GM21786 (cell line): ENCODE results near the gene MYO1A.
"Not testable (repeated sequence)": the region's sequence is repeated elsewhere in the genome, so short reads cannot be mapped to it uniquely, and the experiment has no call there.

Experiments used
- ATAC-seq: cut with Tn5 transposase; IDR thresholded peaks from one replicate; pipeline ENCODE4 v1.9.1; 2021; ENCODE audit not compliant: unreplicated experiment

The MYO1A gene

GRCh38 chr12:57048423-57049118, 1.4 kb downstream of the MYO1A start:
- ATAC-seq, result no peak

GRCh38 chr12:57047981-57048380, 1.9 kb downstream of the MYO1A start:
- ATAC-seq, result no peak

GRCh38 chr12:57046947-57047890, 2.7 kb downstream of the MYO1A start:
- no peak for ATAC-seq

- ATAC-seq, result no peak
Measured at GRCh38 chr12:57046086-57046791, 3.7 kb downstream of the MYO1A start.

GRCh38 chr12:57044889-57045288, 5.0 kb downstream of the MYO1A start:
- ATAC-seq, result no peak

GRCh38 chr12:57044468-57044867, 5.5 kb downstream of the MYO1A start:
- ATAC-seq, result no peak

- no peak for ATAC-seq
Measured at GRCh38 chr12:57042695-57043094, 7.2 kb downstream of the MYO1A start.

GRCh38 chr12:57040750-57041149, 9.2 kb downstream of the MYO1A start:
- no peak for ATAC-seq

- no peak for ATAC-seq
Measured at GRCh38 chr12:57040211-57040610, 9.7 kb downstream of the MYO1A start.

- ATAC-seq, result no peak
Measured at GRCh38 chr12:57039016-57039798, 10.7 kb downstream of the MYO1A start.

- no peak for ATAC-seq
Measured at GRCh38 chr12:57037264-57037663, 12.7 kb downstream of the MYO1A start.

GRCh38 chr12:57033431-57033830, 16.5 kb downstream of the MYO1A start:
- ATAC-seq, result no peak

- no peak for ATAC-seq
Measured at GRCh38 chr12:57031789-57032188, 18.1 kb downstream of the MYO1A start.

GRCh38 chr12:57031138-57031725, 18.7 kb downstream of the MYO1A start:
- no peak for ATAC-seq

- ATAC-seq, result no peak
Measured at GRCh38 chr12:57029457-57029856, 20.5 kb downstream of the MYO1A start.

GRCh38 chr12:57027805-57028153, 22.1 kb downstream of the MYO1A start:
- ATAC-seq, result no peak

- no peak for ATAC-seq
Measured at GRCh38 chr12:57027011-57027804, 22.7 kb downstream of the MYO1A start.

GRCh38 chr12:57025196-57025595, 24.7 kb downstream of the MYO1A start:
- no peak for ATAC-seq

- ATAC-seq, result not testable (repeated sequence)
Measured at GRCh38 chr12:57022324-57022723, 27.6 kb downstream of the MYO1A start.
